SU-DHL-6 (cell line): ENCODE data around the gene PGK2.
"Not testable (repeated sequence)": the region's sequence is repeated elsewhere in the genome, so short reads cannot be mapped to it uniquely, and the experiment has no call there.

ENCODE experiments used
- H2AFZ ChIP-seq: fragments of 200-600 bp; sonication (generic); 2 replicates; pipeline ENCODE4 v1.6.1; 2014; ENCODE audit warnings: low read depth, mild to moderate bottlenecking, moderate library complexity, mixed read lengths, antibody characterized with exemption, low read length; ENCODE audit not compliant: severe bottlenecking
- H3F3A ChIP-seq: fragments of 200-600 bp; shearing (Covaris generic); 2 replicates; pipeline ENCODE4 v1.6.0; 2016; ENCODE audit warnings: antibody characterized with exemption, mild to moderate bottlenecking; ENCODE audit not compliant: insufficient read depth
- H3K27ac ChIP-seq: fragments of 200-600 bp; sonication (generic); 2 replicates; pipeline ENCODE4 v1.5.1; 2016; ENCODE audit warnings: low read depth, mild to moderate bottlenecking, low read length, moderate library complexity, mixed read lengths
- H3K27me3 ChIP-seq: fragments of 200-600 bp; sonication (generic), shearing (Covaris generic); 2 replicates; pipeline ENCODE4 v1.6.0; 2014; ENCODE audit warnings: mild to moderate bottlenecking, low read length
- H3K36me3 ChIP-seq: fragments of 200-600 bp; sonication (generic); 2 replicates; pipeline ENCODE4 v1.6.1; 2014; ENCODE audit warnings: mild to moderate bottlenecking, low read length, mixed read lengths
- H3K4me2 ChIP-seq: fragments of 300-600, 200-600 bp; shearing (Covaris generic), sonication (generic); 2 replicates; pipeline ENCODE4 v1.6.0; 2014; ENCODE audit warnings: low read length, low read depth, mild to moderate bottlenecking; ENCODE audit not compliant: poor library complexity, severe bottlenecking
- H3K4me3 ChIP-seq: fragments of 200-600 bp; sonication (generic); 2 replicates; pipeline ENCODE4 v1.5.1; 2014; ENCODE audit warnings: antibody characterized with exemption, low read length, mild to moderate bottlenecking, mixed read lengths; ENCODE audit not compliant: insufficient read depth, poor library complexity, severe bottlenecking
- H3K79me2 ChIP-seq: fragments of 200-600 bp; sonication (generic); 2 replicates; pipeline ENCODE4 v1.6.1; 2014; ENCODE audit warnings: mild to moderate bottlenecking, low read length, moderate library complexity; ENCODE audit not compliant: insufficient read depth
- H3K9ac ChIP-seq: fragments of 200-600 bp; sonication (generic); 2 replicates; pipeline ENCODE4 v1.7.0; 2014; ENCODE audit warnings: mild to moderate bottlenecking, low read length
- H3K9me2 ChIP-seq: fragments of 200-600 bp; sonication (generic); replicated peaks from 2 replicates; pipeline ENCODE4 v1.6.1; 2014; ENCODE audit warnings: low read length; ENCODE audit not compliant: insufficient read depth
- H3K9me3 ChIP-seq: fragments of 200-600 bp; sonication (generic); 2 replicates; pipeline ENCODE4 v1.6.1; 2014; ENCODE audit warnings: low read length, mixed read lengths; ENCODE audit not compliant: insufficient read depth
- H4K20me1 ChIP-seq: fragments of 200-600 bp; sonication (generic); 2 replicates; pipeline ENCODE4 v1.6.1; 2014; ENCODE audit warnings: low read depth, mild to moderate bottlenecking, antibody characterized with exemption, low read length, moderate library complexity, mixed read lengths
- EZH2phosphoT487 ChIP-seq: fragments of 200-600 bp; sonication (generic), shearing (Covaris generic); conservative IDR thresholded peaks from 2 replicates; pipeline ENCODE4 v1.6.1; 2018; ENCODE audit warnings: mild to moderate bottlenecking, antibody characterized with exemption, low read length, moderate library complexity, mixed read lengths
- TF ChIP-seq, protein P1 (sequence below): fragments of 200-600 bp; sonication (generic); IDR thresholded peaks from one replicate; pipeline ENCODE4 v1.5.1; 2017; ENCODE audit warnings: antibody characterized with exemption, mild to moderate bottlenecking, low read length, moderate library complexity; ENCODE audit not compliant: insufficient read depth, poor library complexity, severe bottlenecking

PGK2 gene

DNA sequence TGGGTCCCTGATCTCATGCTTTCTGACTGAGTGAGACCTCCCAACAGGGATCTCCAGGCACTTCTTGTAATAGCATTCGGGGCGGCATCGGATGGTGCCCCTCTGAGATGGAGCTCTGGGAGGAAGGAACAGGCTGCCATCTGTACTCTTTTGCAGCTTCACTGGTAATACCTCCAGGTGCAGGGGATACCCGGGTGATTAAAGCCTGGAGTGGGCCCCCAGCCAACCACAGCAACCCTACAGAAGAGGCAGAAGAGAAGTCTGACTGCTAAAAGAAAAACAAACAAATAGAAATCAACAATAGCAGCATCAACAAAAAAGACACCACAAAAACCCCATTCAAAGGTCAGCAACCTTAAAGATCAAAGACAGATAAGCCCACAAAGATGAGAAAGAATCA is 19.1 kb upstream of the PGK2 start:
- no peak overlapping the region for H3K27ac ChIP-seq
- H3F3A ChIP-seq = no peaks in the 10 kb centered on the region
- H3K9me2 ChIP-seq = no peaks in the 10 kb centered on the region
- no peaks in the 10 kb centered on the region for H3K9me3 ChIP-seq
- H3K4me3 ChIP-seq = no peak overlapping the region
- H3K36me3 ChIP-seq = no peaks in the 10 kb centered on the region
- no peaks in the 10 kb centered on the region for H3K79me2 ChIP-seq
- H4K20me1 ChIP-seq = no peaks in the 10 kb centered on the region
- H3K4me2 ChIP-seq = no peak overlapping the region
- H3K9ac ChIP-seq = no peak overlapping the region
- no peak overlapping the region for H2AFZ ChIP-seq
- TF ChIP-seq, protein P1, sequence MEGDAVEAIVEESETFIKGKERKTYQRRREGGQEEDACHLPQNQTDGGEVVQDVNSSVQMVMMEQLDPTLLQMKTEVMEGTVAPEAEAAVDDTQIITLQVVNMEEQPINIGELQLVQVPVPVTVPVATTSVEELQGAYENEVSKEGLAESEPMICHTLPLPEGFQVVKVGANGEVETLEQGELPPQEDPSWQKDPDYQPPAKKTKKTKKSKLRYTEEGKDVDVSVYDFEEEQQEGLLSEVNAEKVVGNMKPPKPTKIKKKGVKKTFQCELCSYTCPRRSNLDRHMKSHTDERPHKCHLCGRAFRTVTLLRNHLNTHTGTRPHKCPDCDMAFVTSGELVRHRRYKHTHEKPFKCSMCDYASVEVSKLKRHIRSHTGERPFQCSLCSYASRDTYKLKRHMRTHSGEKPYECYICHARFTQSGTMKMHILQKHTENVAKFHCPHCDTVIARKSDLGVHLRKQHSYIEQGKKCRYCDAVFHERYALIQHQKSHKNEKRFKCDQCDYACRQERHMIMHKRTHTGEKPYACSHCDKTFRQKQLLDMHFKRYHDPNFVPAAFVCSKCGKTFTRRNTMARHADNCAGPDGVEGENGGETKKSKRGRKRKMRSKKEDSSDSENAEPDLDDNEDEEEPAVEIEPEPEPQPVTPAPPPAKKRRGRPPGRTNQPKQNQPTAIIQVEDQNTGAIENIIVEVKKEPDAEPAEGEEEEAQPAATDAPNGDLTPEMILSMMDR = no peak
- H3K27me3 ChIP-seq = no peaks in the 10 kb centered on the region

DNA sequence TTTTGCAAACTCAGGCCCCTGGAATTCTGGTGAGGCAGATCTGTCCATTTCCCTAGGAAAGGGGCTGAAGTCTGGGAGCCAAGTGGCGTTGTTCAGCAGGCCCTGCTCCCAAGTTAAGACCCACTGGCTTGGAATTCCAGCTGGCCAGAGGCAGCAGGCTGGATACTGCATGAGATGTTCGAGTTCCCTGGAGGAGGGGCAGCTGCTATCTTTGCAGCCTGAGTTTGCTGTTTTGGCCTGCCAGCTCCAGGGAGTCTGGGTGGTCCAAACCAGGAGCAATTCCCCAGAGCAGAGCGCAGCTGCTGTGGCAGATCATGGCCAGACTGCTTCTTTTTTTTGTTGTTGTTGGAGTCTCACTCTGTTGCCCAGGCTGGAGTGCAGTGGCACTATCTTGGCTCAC is 18.2 kb upstream of the PGK2 start:
- H3K27me3 ChIP-seq = no peaks in the 10 kb centered on the region
- no peaks in the 10 kb centered on the region for H4K20me1 ChIP-seq
- H3K9me2 ChIP-seq = no peaks in the 10 kb centered on the region
- H2AFZ ChIP-seq = no peak overlapping the region
- TF ChIP-seq, protein P1 = no peak
- TF ChIP-seq EZH2phosphoT487 = no peak
- H3K9me3 ChIP-seq = no peaks in the 10 kb centered on the region
- H3K36me3 ChIP-seq = no peaks in the 10 kb centered on the region
- H3K27ac ChIP-seq = no peak overlapping the region
- H3K4me3 ChIP-seq = no peak overlapping the region
- H3F3A ChIP-seq = no peaks in the 10 kb centered on the region
- H3K4me2 ChIP-seq = no peak overlapping the region
- no peak overlapping the region for H3K9ac ChIP-seq
- H3K79me2 ChIP-seq = no peaks in the 10 kb centered on the region

DNA sequence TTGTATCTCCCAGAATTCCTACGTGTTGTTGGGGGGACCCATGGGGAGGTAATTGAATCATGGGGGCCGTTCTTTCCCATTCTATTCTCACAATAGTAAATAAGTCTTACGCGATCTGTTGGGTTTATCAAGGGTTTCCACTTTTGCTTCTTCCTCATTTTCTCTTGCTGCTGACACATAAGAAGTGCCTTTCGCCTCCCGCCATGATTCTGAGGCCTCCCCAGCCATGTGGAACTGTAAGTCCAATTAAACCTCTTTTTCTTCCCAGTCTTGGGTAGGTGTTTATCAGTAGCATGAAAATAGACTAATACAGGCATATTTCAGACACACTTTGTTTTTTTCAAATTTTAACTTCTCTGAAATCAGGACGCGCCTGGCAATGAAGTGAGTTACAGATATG is 14.4 kb upstream of the PGK2 start:
- no peak overlapping the region for H3K4me3 ChIP-seq
- H3K27ac ChIP-seq = no peak overlapping the region
- no peaks in the 10 kb centered on the region for H3F3A ChIP-seq
- H2AFZ ChIP-seq = no peak overlapping the region
- H3K27me3 ChIP-seq = no peaks in the 10 kb centered on the region
- no peaks in the 10 kb centered on the region for H4K20me1 ChIP-seq
- no peak overlapping the region for H3K4me2 ChIP-seq
- no peaks in the 10 kb centered on the region for H3K9me3 ChIP-seq
- no peaks in the 10 kb centered on the region for H3K79me2 ChIP-seq
- TF ChIP-seq, protein P1 = no peak
- TF ChIP-seq EZH2phosphoT487 = no peak
- H3K36me3 ChIP-seq = no peaks in the 10 kb centered on the region
- 0 out of 2 replicates have a peak, but pooled peaks cover 3% of the 10 kb centered on the region for H3K9me2 ChIP-seq
- H3K9ac ChIP-seq = no peak overlapping the region

DNA sequence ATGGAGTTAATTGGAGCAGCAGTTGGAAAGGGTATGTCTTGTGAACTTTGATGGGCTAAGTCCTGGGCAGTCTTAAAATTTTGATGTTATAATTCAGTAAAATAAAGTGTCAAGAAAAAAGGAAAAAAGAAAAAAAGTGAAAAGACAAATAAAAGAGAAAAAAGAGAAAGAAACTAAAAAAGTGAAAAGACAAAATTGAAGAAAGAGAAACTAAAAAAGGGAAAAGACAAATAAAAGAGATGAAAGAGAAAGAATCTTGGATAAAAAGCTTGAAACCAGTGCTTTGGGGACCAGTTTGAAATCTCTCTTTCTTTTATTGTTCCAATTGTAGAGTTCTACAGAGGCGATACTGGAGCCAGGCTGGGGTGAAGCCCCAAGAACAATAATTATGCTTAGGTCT is 12.0 kb upstream of the PGK2 start:
- no peaks in the 10 kb centered on the region for H3K36me3 ChIP-seq
- H3K27ac ChIP-seq = no peak overlapping the region
- H3K4me2 ChIP-seq = no peak overlapping the region
- no peaks in the 10 kb centered on the region for H3F3A ChIP-seq
- no peaks in the 10 kb centered on the region for H3K9me3 ChIP-seq
- no peak overlapping the region for H3K4me3 ChIP-seq
- no peaks in the 10 kb centered on the region for H4K20me1 ChIP-seq
- H3K9me2 ChIP-seq = 0 out of 2 replicates have a peak, but pooled peaks cover 3% of the 10 kb centered on the region
- H2AFZ ChIP-seq = no peak overlapping the region
- no peaks in the 10 kb centered on the region for H3K27me3 ChIP-seq
- no peak for TF ChIP-seq EZH2phosphoT487
- TF ChIP-seq, protein P1 = no peak
- no peaks in the 10 kb centered on the region for H3K79me2 ChIP-seq
- no peak overlapping the region for H3K9ac ChIP-seq

DNA sequence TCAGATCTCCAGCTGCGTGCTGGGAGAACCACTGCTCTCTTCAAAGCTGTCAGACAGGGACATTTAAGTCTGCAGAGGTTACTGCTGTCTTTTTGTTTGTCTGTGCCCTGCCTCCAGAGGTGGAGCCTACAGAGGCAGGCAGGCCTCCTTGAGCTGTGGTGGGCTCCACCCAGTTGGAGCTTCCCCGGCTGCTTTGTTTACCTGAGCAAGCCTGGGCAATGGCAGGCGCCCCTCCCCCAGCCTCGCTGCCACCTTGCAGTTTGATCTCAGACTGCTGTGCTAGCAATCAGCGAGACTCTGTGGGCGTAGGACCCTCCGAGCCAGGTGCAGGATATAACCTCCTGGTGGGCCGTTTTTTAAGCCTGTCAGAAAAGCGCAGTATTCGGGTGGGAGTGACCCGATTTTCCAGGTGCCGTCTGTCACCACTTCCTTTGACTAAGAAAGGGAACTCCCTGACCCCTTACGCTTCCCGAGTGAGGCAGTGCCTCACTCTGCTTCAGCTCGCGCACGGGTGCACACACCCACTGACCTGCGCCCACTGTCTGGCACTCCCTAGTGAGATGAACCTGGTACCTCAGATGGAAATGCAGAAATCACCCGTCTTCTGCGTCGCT is 9.9 kb upstream of the PGK2 start:
- not testable (repeated sequence) for H3K27me3 ChIP-seq, H4K20me1 ChIP-seq, H3K79me2 ChIP-seq, H3K9me2 ChIP-seq, H3K9me3 ChIP-seq, H3K4me3 ChIP-seq, H3K4me2 ChIP-seq, H3K36me3 ChIP-seq, H3K9ac ChIP-seq, H2AFZ ChIP-seq, H3K27ac ChIP-seq, H3F3A ChIP-seq
